ENCODE measurements around the gene MRTO4. TPM values are rescaled to one million over a fixed set of nuclear protein-coding genes. Genes with fewer than 3 reads are reported as not detected.

MRTO4 gene
- total RNA-seq, 1 donor: 18.5 TPM

DNA sequence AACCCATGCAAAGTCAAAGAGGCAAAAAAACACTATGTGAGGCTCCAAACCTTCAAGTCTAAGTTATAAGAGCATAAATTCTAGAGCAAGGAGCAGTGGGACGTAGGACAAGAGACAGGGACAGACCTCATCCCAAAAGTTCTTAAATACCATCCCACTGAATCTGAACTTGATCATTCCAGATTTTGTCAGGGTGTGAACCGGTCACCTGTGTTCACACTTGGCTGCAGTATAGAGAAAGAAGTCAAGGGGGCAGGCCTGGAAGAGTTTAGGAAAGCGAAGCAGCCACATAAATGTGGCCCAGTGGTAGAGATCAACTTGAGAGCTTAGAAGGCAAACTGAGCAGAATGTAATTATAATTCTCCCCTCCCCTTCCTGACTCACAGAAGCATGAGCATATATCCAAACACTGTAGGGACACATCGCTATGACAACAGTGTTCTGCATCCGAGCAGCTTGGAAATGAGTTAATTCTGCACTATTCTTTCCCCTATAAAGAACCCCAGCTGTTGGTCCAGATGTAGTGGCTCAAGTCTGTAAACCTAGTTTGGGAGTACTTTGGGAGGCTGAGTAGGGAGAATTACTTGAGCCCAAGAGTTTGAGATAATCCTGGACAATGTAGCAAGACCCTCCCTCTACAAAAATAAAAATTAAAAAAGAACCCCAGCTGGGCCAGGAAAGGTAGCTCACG lies 57.7 kb downstream of the MRTO4 start:
- Histone ChIP-seq H3K36me3 (ENCODE audit: insufficient read depth, low read length) (peaks cover 40% of the 10 kb centered on the region), H3K79me2 (ENCODE audit: insufficient read depth, low read length) (peaks cover 55% of the 10 kb centered on the region), H3K4me3 (ENCODE audit: insufficient read depth, low read length) (no peak overlapping the region), H4K20me1 (ENCODE audit: insufficient read depth, low read length) (peaks cover 27% of the 10 kb centered on the region), H3K27me3 (ENCODE audit: insufficient read depth, low read length) (no peaks in the 10 kb centered on the region), H3K4me1 (ENCODE audit: insufficient read depth, low read length) (peaks cover 18% of the 10 kb centered on the region), H3K9me3 (ENCODE audit: low read depth, low read length) (no peaks in the 10 kb centered on the region), H3K4me2 (ENCODE audit: insufficient read depth, low read length) (peak overlapping the region; percentile 4), H3K27ac (ENCODE audit: low read depth, low read length) (peak overlapping the region; percentile 42), H2AFZ (ENCODE audit: low read length) (no peak overlapping the region)
- TF ChIP-seq, protein P1, sequence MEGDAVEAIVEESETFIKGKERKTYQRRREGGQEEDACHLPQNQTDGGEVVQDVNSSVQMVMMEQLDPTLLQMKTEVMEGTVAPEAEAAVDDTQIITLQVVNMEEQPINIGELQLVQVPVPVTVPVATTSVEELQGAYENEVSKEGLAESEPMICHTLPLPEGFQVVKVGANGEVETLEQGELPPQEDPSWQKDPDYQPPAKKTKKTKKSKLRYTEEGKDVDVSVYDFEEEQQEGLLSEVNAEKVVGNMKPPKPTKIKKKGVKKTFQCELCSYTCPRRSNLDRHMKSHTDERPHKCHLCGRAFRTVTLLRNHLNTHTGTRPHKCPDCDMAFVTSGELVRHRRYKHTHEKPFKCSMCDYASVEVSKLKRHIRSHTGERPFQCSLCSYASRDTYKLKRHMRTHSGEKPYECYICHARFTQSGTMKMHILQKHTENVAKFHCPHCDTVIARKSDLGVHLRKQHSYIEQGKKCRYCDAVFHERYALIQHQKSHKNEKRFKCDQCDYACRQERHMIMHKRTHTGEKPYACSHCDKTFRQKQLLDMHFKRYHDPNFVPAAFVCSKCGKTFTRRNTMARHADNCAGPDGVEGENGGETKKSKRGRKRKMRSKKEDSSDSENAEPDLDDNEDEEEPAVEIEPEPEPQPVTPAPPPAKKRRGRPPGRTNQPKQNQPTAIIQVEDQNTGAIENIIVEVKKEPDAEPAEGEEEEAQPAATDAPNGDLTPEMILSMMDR (IDR thresholded peaks at IDR 0.05; ENCODE audit: extremely low read depth, low read depth, low read length): no peak
- DNase-seq (ENCODE audit: insufficient read length, low spot score, missing footprints): peak; percentile 94

Small RNA genes within 50 kb of the gene (small RNA-seq; reads per million reads assigned to genes)
- not detected for gene RNU6-1099P

Other genes with a start within 250 kb of the MRTO4 start
- gene UBR4, start 41.5 kb upstream of the MRTO4 start, total RNA-seq: 134 and 149 TPM in 2 replicates
- gene EMC1, start 281 bp upstream of the MRTO4 start, total RNA-seq: 60.1 and 64.1 TPM in 2 replicates
- 0.72 and 1.2 TPM in 2 replicates for gene AKR7A3, start 37.0 kb downstream of the MRTO4 start, total RNA-seq
- 66.2 and 79.0 TPM in 2 replicates for gene AKR7A2, start 60.3 kb downstream of the MRTO4 start, total RNA-seq
- gene SLC66A1, start 60.5 kb downstream of the MRTO4 start, total RNA-seq: 30.9 and 32.6 TPM in 2 replicates
- 217 and 224 TPM in 2 replicates for gene CAPZB, start 233.7 kb downstream of the MRTO4 start, total RNA-seq